Measurements from ENCODE around the gene AKAP14. TPM values are rescaled to one million over a fixed set of nuclear protein-coding genes. Genes with fewer than 3 reads are reported as not detected.

The AKAP14 gene
- total RNA-seq, 4 donors from 2014 or later: not detected

DNA sequence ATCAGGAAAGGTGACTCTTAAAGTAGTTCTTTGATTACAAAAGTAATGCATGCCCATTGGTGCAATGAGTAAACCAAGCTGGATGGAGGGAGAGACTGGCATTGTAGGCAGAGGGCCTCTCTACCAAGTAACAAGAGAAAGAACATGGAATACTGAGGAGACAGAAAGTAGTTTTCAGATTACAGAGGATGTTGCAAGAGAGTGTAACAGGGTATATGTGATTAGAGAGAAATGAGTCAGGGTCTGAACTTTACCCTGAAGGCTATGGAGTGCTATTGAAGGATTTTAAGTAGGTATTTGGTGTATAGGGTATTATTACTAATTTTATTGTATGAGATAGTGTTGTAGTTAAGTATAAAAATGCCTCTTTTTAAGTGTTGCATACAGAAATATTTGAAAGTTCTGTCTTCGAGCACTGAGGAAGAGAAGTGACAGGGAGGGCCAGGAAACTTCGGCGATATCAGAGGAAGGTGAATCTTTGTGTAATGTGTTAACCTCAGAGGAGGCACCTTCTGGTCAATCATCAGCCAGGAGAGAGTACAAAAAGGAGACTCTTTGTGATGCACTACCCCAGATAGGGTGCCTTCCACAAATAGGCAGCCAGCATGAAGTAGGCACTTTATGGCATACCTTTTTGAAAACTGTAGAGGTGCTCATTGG, 39.7 kb downstream of the AKAP14 start:
- no peaks in the 10 kb centered on the region for H3K27me3 ChIP-seq
- no peak overlapping the region for H3K27ac ChIP-seq
- DNase-seq: no peak
- peaks cover 4 to 25% of the 10 kb centered on the region in 2 donors for H3K36me3 ChIP-seq
- no peaks in the 10 kb centered on the region for H3K9me3 ChIP-seq
- TF ChIP-seq, protein P1, sequence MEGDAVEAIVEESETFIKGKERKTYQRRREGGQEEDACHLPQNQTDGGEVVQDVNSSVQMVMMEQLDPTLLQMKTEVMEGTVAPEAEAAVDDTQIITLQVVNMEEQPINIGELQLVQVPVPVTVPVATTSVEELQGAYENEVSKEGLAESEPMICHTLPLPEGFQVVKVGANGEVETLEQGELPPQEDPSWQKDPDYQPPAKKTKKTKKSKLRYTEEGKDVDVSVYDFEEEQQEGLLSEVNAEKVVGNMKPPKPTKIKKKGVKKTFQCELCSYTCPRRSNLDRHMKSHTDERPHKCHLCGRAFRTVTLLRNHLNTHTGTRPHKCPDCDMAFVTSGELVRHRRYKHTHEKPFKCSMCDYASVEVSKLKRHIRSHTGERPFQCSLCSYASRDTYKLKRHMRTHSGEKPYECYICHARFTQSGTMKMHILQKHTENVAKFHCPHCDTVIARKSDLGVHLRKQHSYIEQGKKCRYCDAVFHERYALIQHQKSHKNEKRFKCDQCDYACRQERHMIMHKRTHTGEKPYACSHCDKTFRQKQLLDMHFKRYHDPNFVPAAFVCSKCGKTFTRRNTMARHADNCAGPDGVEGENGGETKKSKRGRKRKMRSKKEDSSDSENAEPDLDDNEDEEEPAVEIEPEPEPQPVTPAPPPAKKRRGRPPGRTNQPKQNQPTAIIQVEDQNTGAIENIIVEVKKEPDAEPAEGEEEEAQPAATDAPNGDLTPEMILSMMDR (IDR thresholded peaks at IDR 0.05): no peak
- no peak for TF ChIP-seq POLR2A (IDR thresholded peaks at IDR 0.05)
- no peaks in the 10 kb centered on the region for H3K4me1 ChIP-seq
- WGBS, 2 donors: 95 to 97% methylated on average over 3 of the region's 3 CpGs
- intact Hi-C loops (cut with DNase I): no loop called here
- H3K4me3 ChIP-seq (replicated peaks in 1 of 3): no peak overlapping the region

DNA sequence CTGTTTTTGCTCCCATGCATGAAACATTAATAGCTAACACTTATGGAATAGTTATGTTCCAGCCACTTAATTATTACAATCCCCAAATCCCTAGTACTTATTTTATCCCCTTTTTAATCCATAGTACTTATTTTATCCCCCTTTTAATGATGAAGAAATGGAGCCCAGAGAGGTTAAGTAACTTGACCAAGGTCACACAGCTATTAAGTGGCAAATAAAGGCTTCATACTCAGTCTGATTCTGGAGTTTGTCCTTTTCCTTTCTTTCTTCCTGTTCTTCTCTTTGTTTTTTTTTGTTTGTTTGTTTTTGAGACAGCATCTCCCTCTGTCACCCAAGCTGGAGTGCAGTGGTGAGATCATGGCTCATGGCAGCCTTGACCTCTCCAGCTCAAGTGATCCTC, 45.6 kb downstream of the AKAP14 start:
- H3K36me3 ChIP-seq: no peaks in the 10 kb centered on the region
- TF ChIP-seq, protein P1 (IDR thresholded peaks at IDR 0.05): no peak
- TF ChIP-seq POLR2A (IDR thresholded peaks at IDR 0.05): no peak
- H3K27me3 ChIP-seq: no peaks in the 10 kb centered on the region
- H3K27ac ChIP-seq: no peak overlapping the region
- H3K4me1 ChIP-seq: no peaks in the 10 kb centered on the region
- H3K9me3 ChIP-seq: no peaks in the 10 kb centered on the region
- intact Hi-C loops (cut with DNase I): no loop called here
- no peak for DNase-seq
- no peak overlapping the region for H3K4me3 ChIP-seq (replicated peaks in 1 of 3)

DNA sequence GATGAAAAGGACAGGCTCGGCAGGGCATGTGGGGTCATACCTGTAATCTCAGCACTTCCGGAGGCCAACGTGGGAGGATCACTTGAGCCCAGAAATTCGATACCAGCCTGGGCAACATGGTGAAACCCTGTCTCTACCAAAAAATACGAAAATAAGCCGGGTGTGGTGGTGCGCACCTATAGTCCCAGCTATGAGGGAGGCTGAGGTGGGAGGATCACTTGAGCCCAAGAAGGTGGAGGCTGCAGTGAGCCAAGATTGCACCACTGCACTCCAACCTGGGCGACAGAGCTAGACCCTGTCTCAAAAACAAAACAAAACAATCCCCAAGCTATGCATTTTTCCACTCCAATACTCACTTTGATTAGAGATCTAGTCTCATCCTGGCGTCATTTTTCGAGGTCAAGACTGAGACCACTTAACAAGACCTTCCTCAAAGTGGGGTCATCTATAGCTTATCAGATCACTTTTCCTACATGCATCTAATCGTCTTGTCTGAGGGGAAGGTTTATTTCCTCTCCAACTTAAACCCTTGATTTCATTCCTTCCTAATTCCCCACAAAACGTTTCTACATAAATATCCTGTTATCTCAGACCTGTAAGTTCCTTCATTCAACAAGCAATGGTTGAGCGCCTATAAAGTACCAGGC, 46.6 kb downstream of the AKAP14 start:
- Histone ChIP-seq H3K27me3 (no peaks in the 10 kb centered on the region), H3K27ac (peak overlapping the region in 1 of 3 donors; percentile 76), H3K36me3 (no peaks in the 10 kb centered on the region), H3K4me3 (replicated peaks in 1 of 3) (peak overlapping the region in 1 of 3 donors; percentile 65), H3K4me1 (no peaks in the 10 kb centered on the region), H3K9me3 (no peaks in the 10 kb centered on the region)
- TF ChIP-seq, protein P1 (IDR thresholded peaks at IDR 0.05): no peak
- TF ChIP-seq POLR2A (IDR thresholded peaks at IDR 0.05): no peak
- intact Hi-C loops (cut with DNase I): no loop called here
- DNase-seq: no peak
- WGBS, 2 donors: 43 to 53% methylated on average over 13 of the region's 13 CpGs

DNA sequence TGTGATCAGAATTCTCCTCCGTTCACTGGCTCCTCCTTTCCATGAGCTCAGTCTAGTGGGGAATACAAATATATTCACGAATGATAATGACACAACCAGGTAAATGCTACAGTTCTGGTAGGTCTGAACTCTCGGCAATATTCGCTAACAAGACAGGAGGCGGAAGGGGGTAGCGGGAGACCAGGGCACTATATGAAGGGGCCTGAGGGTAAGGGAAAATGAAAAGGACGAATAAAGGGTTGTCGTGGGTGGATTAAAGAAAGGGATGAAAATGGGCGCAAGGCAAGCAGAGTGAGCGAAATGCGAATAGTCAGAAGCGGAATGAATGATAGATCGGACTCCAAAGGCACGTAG, 47.1 kb downstream of the AKAP14 start:
- intact Hi-C loops (cut with DNase I): no loop called here
- H3K9me3 ChIP-seq: no peaks in the 10 kb centered on the region
- H3K27me3 ChIP-seq: no peaks in the 10 kb centered on the region
- H3K36me3 ChIP-seq: no peaks in the 10 kb centered on the region
- H3K27ac ChIP-seq: peak overlapping the region in 2 of 3 donors; percentile 76
- WGBS, 2 donors: 0 to 1% methylated on average over 14 of the region's 14 CpGs
- peak overlapping the region; percentile 30 to 65 (median 53) for H3K4me3 ChIP-seq (replicated peaks in 1 of 3)
- no peak for TF ChIP-seq POLR2A (IDR thresholded peaks at IDR 0.05)
- TF ChIP-seq, protein P1 (IDR thresholded peaks at IDR 0.05): no peak
- DNase-seq: peak in 1 of 2 donors; percentile 2
- no peaks in the 10 kb centered on the region for H3K4me1 ChIP-seq
